HG02870 (cell line): ENCODE measurements around the gene DIS3L.
"Not testable (repeated sequence)": the region's sequence is repeated elsewhere in the genome, so short reads cannot be mapped to it uniquely, and the experiment has no call there.

Experiments used
- ATAC-seq: cut with Tn5 transposase; IDR thresholded peaks from one replicate; pipeline ENCODE4 v1.9.1; 2021; ENCODE audit warnings: mild to moderate bottlenecking, moderate library complexity; ENCODE audit not compliant: unreplicated experiment

Gene DIS3L

GRCh38 chr15:66308531-66308930 lies 15.2 kb downstream of the DIS3L start:
- no peak for ATAC-seq

- ATAC-seq, result no peak
Measured at GRCh38 chr15:66309828-66310227, 16.5 kb downstream of the DIS3L start.

- ATAC-seq, result no peak
Measured at GRCh38 chr15:66310786-66311185, 17.4 kb downstream of the DIS3L start.

- ATAC-seq, result no peak
Measured at GRCh38 chr15:66312144-66312543, 18.8 kb downstream of the DIS3L start.

- ATAC-seq, result no peak
Measured at GRCh38 chr15:66323312-66323928, 30.1 kb downstream of the DIS3L start.

- no peak for ATAC-seq
Measured at GRCh38 chr15:66326051-66326450, 32.7 kb downstream of the DIS3L start.

- no peak for ATAC-seq
Measured at GRCh38 chr15:66327736-66328135, 34.4 kb downstream of the DIS3L start.

- no peak for ATAC-seq
Measured at GRCh38 chr15:66328771-66329170, 35.4 kb downstream of the DIS3L start.

GRCh38 chr15:66348530-66348929 lies 55.2 kb downstream of the DIS3L start:
- not testable (repeated sequence) for ATAC-seq

GRCh38 chr15:66356077-66356358 lies 62.6 kb downstream of the DIS3L start:
- no peak for ATAC-seq

GRCh38 chr15:66356359-66357236 lies 63.2 kb downstream of the DIS3L start, which contains the start of gene TIPIN:
TIPIN (minus strand) TSS chr15:66356685; CDS start chr15:66352947, 3,738 bp downstream.
- peak; percentile 84 for ATAC-seq

GRCh38 chr15:66359740-66360139 lies 66.4 kb downstream of the DIS3L start:
- ATAC-seq, result no peak

- ATAC-seq, result not testable (repeated sequence)
Measured at GRCh38 chr15:66361745-66362460, 68.5 kb downstream of the DIS3L start.

- ATAC-seq, result no peak
Measured at GRCh38 chr15:66362776-66363175, 69.4 kb downstream of the DIS3L start.

- ATAC-seq, result no peak
Measured at GRCh38 chr15:66364944-66365528, 71.7 kb downstream of the DIS3L start.

- no peak for ATAC-seq
Measured at GRCh38 chr15:66369773-66370651, 76.6 kb downstream of the DIS3L start.

GRCh38 chr15:66374179-66374578 lies 80.8 kb downstream of the DIS3L start:
- no peak for ATAC-seq

GRCh38 chr15:66378814-66379430 lies 85.6 kb downstream of the DIS3L start:
- ATAC-seq, result no peak

- not testable (repeated sequence) for ATAC-seq
Measured at GRCh38 chr15:66381376-66381775, 88.0 kb downstream of the DIS3L start.
